ENCODE measurements around the gene MAP3K4.

The MAP3K4 gene

GRCh38 chr6:161136655-161137054, 145.1 kb downstream of the MAP3K4 start:
- H3K27me3 Mint-ChIP-seq, result no peaks in the 10 kb centered on the region
- no peak overlapping the region for H3K27ac Mint-ChIP-seq
- no peaks in the 10 kb centered on the region for H3K4me1 Mint-ChIP-seq (ENCODE audit: low read depth)
- no peak overlapping the region for H3K4me3 Mint-ChIP-seq
- H3K36me3 Mint-ChIP-seq, result no peaks in the 10 kb centered on the region
- no peaks in the 10 kb centered on the region for H3K9me3 Mint-ChIP-seq (ENCODE audit: low read depth)

DNA sequence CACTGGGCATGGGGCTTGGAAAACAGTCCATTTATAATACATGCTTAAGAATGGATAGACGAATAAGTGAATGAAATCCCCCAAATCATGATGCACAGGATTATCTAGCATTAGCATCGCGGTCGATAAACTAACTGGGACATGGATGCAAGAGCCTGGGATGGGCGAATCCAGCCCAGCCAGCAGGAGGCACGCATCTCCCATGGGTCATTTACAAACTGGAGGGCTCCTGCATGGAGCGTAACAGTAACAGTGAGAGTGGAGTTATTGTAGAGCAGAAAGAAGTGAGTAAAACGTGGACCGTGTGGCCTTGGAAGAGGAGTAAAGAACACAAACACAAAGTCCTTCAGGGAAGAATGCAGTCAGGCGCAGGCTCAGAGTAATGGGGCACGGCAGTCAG, 145.8 kb downstream of the MAP3K4 start:
- no peak overlapping the region for H3K27ac Mint-ChIP-seq
- no peaks in the 10 kb centered on the region for H3K36me3 Mint-ChIP-seq
- H3K27me3 Mint-ChIP-seq, result no peaks in the 10 kb centered on the region
- H3K4me3 Mint-ChIP-seq, result no peak overlapping the region
- H3K9me3 Mint-ChIP-seq (ENCODE audit: low read depth), result no peaks in the 10 kb centered on the region
- H3K4me1 Mint-ChIP-seq (ENCODE audit: low read depth), result no peaks in the 10 kb centered on the region

DNA sequence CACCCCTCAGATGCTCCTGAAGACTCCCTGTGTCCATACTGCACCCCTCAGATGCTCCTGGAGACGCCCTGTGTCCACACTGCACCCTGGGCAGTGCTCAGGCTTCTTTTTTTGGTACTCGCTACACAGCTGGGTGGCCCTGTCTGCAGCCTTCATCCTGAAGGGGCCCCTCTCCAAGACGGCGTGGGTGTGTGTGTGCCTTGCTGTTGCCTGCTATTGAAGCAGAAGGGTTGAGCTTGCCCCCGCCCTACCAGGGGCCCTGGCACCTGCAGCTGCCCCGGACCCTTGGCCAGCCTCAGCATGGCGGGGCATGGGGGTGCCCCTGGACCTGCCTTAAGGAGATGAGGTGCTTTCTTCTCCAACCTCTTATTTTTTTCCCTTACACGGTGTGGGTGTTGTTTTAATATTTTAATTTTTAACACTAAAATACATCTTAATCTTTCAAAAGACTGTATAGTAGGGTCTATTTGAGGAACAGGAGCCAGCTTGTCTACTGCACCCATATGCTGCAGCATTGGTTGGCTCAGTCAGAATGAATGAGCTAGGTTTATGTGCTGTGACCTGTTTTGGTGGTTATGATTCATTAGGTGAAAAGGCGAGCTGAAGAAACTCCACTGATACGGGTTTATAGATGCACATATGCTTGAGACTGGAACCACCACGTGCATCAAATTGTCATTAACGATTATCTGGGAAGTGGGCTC, 146.4 kb downstream of the MAP3K4 start:
- H3K27ac Mint-ChIP-seq, result no peak overlapping the region
- H3K9me3 Mint-ChIP-seq (ENCODE audit: low read depth), result no peaks in the 10 kb centered on the region
- H3K36me3 Mint-ChIP-seq, result no peaks in the 10 kb centered on the region
- no peak overlapping the region for H3K4me3 Mint-ChIP-seq
- no peaks in the 10 kb centered on the region for H3K27me3 Mint-ChIP-seq
- H3K4me1 Mint-ChIP-seq (ENCODE audit: low read depth), result no peaks in the 10 kb centered on the region

DNA sequence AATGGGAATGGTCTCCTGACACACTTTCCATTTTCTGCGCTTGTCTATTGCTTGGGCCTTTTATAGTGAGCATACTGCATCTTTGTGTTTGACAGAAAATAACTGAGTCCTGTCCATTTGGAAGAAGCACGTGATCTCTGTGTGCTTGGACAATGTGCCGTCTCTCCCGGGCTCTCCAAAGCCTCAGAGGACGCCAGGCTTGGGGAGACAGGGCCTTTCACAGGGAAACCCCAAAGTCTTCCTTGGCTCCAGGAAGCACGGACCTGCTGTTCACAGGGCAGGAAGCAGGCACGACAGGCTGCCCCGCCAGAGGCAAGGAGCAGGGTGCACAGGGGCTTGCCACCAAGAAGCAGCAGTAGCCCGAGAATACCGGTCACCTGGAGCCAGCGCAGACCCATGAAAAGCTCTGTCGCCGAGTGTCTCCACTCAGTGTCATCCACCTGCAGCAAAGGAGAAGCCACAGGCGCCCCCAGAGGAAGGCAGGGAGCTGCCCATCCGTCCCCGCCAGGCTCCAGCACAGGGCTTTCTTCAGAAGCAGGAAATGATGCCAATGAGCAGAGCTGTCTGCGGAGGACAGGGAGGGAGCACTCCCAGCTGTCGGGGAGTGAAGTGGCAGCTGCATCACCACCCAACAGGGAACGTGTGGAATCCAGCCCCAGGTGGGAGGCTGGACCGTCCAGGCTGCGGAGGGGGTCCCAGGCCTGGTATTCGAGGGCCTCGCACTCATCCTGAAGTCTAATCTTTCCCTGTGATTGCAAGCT, 147.2 kb downstream of the MAP3K4 start:
- H3K27me3 Mint-ChIP-seq, result no peaks in the 10 kb centered on the region
- no peak overlapping the region for H3K27ac Mint-ChIP-seq
- H3K4me1 Mint-ChIP-seq (ENCODE audit: low read depth), result no peaks in the 10 kb centered on the region
- H3K36me3 Mint-ChIP-seq, result no peaks in the 10 kb centered on the region
- no peak overlapping the region for H3K4me3 Mint-ChIP-seq
- H3K9me3 Mint-ChIP-seq (ENCODE audit: low read depth), result no peaks in the 10 kb centered on the region

- Mint-ChIP-seq H3K4me1 (ENCODE audit: low read depth) (no peaks in the 10 kb centered on the region), H3K27me3 (no peaks in the 10 kb centered on the region), H3K36me3 (no peaks in the 10 kb centered on the region), H3K27ac (no peak overlapping the region), H3K4me3 (no peak overlapping the region), H3K9me3 (ENCODE audit: low read depth) (no peaks in the 10 kb centered on the region)
Observed at GRCh38 chr6:161139304-161139765, 147.8 kb downstream of the MAP3K4 start.

DNA sequence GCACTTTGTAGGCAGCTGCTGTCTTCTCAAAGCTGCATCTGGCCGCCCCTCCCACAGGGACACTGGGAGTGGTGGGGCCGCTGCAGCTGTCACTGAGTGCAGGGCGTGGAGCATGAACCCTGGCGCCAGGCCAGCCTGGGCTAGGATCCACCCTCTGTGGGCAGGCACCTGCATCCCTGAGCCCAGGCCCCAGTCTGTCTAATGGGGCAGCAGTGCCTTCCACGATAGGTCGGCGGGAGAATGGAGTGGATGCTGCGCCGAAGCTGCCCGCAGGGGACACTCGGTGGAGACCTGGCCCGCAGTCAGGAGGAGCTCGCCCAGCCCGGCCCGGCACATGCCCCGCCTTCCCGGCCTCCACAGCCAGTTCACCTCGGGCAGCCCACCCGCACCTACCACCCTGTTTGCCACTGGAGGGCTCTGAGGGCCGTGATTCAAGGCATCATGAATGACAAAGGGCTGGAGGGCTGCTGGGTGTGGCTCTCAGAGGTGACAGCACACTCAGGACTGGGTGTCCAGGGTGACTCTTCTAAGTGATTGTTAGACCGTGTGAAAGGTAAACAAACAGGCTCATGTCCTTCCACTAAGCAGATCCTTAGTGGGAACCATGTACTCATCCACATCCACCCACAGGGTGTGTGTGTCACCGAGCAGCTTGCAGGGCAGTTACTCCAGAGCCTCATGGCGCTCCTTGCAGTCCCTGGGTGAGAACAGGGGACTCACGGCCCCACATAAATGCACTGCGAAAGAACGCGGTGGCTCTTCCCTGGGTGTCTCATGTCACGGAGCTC, 148.4 kb downstream of the MAP3K4 start:
- Mint-ChIP-seq H3K36me3 (no peaks in the 10 kb centered on the region), H3K4me1 (ENCODE audit: low read depth) (no peaks in the 10 kb centered on the region), H3K9me3 (ENCODE audit: low read depth) (no peaks in the 10 kb centered on the region), H3K27ac (no peak overlapping the region), H3K27me3 (no peaks in the 10 kb centered on the region), H3K4me3 (no peak overlapping the region)

DNA sequence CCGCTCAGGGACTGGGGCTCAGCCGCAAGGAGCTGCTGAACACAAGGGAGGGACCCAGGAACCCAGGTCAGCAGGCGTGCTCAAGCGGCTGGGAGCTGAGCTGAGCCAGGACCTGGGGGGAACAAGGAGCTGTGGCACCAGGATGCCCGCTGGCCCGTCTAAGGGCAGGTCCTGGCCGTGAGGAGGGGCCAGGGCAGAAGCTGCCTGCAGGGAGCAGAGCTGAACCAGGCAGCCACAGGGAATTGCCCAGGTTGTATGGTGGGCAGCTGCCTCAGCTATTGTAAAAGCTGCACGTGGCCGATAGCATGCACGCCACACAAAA, 148.9 kb downstream of the MAP3K4 start:
- no peak overlapping the region for H3K4me3 Mint-ChIP-seq
- no peaks in the 10 kb centered on the region for H3K27me3 Mint-ChIP-seq
- no peaks in the 10 kb centered on the region for H3K36me3 Mint-ChIP-seq
- H3K9me3 Mint-ChIP-seq (ENCODE audit: low read depth), result no peaks in the 10 kb centered on the region
- no peaks in the 10 kb centered on the region for H3K4me1 Mint-ChIP-seq (ENCODE audit: low read depth)
- no peak overlapping the region for H3K27ac Mint-ChIP-seq

- Mint-ChIP-seq H3K9me3 (ENCODE audit: low read depth) (no peaks in the 10 kb centered on the region), H3K27ac (no peak overlapping the region), H3K4me3 (no peak overlapping the region), H3K27me3 (no peaks in the 10 kb centered on the region), H3K36me3 (no peaks in the 10 kb centered on the region), H3K4me1 (ENCODE audit: low read depth) (no peaks in the 10 kb centered on the region)
Observed at GRCh38 chr6:161141173-161141572, 149.6 kb downstream of the MAP3K4 start.

GRCh38 chr6:161142957-161143296, 151.4 kb downstream of the MAP3K4 start:
- Mint-ChIP-seq H3K27me3 (no peaks in the 10 kb centered on the region), H3K36me3 (peaks cover 5% of the 10 kb centered on the region), H3K4me3 (no peak overlapping the region), H3K9me3 (ENCODE audit: low read depth) (no peaks in the 10 kb centered on the region), H3K27ac (no peak overlapping the region), H3K4me1 (ENCODE audit: low read depth) (no peaks in the 10 kb centered on the region)

GRCh38 chr6:161143663-161144430, 152.3 kb downstream of the MAP3K4 start:
- peaks cover 6% of the 10 kb centered on the region for H3K36me3 Mint-ChIP-seq

GRCh38 chr6:161150136-161150535, 158.6 kb downstream of the MAP3K4 start:
- Mint-ChIP-seq H3K4me1 (ENCODE audit: low read depth) (no peaks in the 10 kb centered on the region), H3K4me3 (no peak overlapping the region), H3K36me3 (peaks cover 6% of the 10 kb centered on the region), H3K9me3 (ENCODE audit: low read depth) (no peaks in the 10 kb centered on the region), H3K27me3 (no peaks in the 10 kb centered on the region), H3K27ac (no peak overlapping the region)

More at GRCh38 chr6:161143663-161144430, 152.3 kb downstream of the MAP3K4 start:
- H3K4me3 Mint-ChIP-seq, result no peak overlapping the region
- no peaks in the 10 kb centered on the region for H3K27me3 Mint-ChIP-seq
- no peaks in the 10 kb centered on the region for H3K4me1 Mint-ChIP-seq (ENCODE audit: low read depth)
- no peaks in the 10 kb centered on the region for H3K9me3 Mint-ChIP-seq (ENCODE audit: low read depth)
- no peak overlapping the region for H3K27ac Mint-ChIP-seq

- H3K4me1 Mint-ChIP-seq (ENCODE audit: low read depth), result no peaks in the 10 kb centered on the region
- H3K9me3 Mint-ChIP-seq (ENCODE audit: low read depth), result no peaks in the 10 kb centered on the region
- no peak overlapping the region for H3K27ac Mint-ChIP-seq
- no peak overlapping the region for H3K4me3 Mint-ChIP-seq
- H3K36me3 Mint-ChIP-seq, result peaks cover 6% of the 10 kb centered on the region
- H3K27me3 Mint-ChIP-seq, result no peaks in the 10 kb centered on the region
Observed at GRCh38 chr6:161150566-161150965, 159.0 kb downstream of the MAP3K4 start.

DNA sequence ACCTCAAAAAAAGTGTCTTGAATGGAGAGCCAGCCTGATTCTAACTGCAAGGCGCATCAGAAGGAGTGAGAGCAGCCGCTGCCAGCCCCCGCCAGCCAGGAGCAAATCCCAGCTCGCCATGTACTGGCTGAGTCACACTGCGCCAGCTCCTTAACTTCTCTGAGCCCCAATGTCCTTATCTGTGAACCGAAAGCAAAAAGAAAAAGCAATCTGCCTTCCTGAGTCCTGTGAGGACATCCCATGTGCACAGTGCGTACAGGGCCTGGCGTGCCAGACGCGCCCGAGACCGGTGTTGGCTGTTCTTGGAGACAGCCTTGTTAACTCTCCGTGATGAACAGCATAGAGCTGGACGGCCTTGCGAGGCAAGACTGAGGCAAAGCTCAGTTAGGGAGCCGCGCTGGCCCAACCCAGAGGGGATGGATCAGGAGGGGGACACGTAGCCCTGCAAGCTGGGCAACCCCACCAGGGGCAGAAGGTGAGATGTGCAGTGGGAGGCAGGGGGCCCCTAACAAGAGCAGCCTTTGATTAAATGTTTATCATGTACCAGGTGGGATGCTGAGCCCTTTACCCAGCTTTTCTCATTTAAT, 159.6 kb downstream of the MAP3K4 start:
- Mint-ChIP-seq H3K36me3 (peaks cover 11% of the 10 kb centered on the region), H3K27me3 (no peaks in the 10 kb centered on the region), H3K9me3 (ENCODE audit: low read depth) (peaks cover 4% of the 10 kb centered on the region), H3K4me3 (no peak overlapping the region), H3K4me1 (ENCODE audit: low read depth) (no peaks in the 10 kb centered on the region), H3K27ac (no peak overlapping the region)

DNA sequence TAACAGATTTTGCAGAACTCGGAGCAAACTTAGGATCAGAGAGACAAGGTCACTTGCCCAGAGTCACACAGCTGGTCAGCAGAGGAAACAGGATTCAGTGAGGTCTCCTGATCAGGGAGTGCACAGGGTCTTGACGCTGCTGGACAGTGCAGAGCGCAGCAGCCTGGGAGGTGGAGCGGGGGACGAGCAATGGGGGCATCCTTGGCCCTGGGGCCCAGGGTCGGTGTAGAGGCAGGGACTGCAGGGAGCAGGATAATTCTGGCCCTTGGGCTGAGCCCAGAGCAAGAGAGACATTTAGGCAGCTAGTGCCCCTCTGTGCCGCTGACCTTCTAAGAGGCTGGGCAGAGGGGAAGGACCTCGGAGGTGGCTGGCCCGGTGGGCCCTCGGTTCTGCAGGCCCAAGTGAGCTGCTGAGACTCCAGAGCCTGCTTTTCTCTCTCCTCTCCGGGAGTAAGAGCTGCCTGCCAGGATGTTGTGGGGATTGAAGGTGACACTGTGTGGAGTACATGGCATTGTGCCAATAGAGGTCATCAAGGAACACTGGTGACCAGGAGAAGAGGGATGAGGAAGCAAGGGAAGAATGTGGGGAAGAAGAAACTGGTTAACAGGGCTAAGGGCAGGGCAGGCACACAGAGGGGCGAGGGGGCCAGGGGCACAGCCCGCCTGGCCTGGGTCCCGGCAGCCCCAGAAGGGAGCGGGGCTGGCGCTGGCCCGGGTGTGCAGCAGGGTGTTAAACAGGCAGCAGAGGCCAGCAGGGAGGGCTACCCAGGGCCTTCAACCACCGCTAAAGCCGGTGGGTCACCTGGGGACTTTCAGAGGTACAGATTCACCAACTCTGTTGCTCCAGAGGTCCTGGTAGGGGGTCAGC, 160.3 kb downstream of the MAP3K4 start:
- no peak overlapping the region for H3K4me3 Mint-ChIP-seq

More for the DNA sequence above, 160.3 kb downstream of the MAP3K4 start:
- no peak overlapping the region for H3K27ac Mint-ChIP-seq
- peaks cover 6% of the 10 kb centered on the region for H3K9me3 Mint-ChIP-seq (ENCODE audit: low read depth)
- H3K27me3 Mint-ChIP-seq, result no peaks in the 10 kb centered on the region
- H3K36me3 Mint-ChIP-seq, result peaks cover 14% of the 10 kb centered on the region
- H3K4me1 Mint-ChIP-seq (ENCODE audit: low read depth), result no peaks in the 10 kb centered on the region

Measured in activated naive CD8-positive, alpha-beta T cell (primary cell).